Parathyroid adenoma (tissue), 2 donors: ENCODE data around the gene GAB3.

Source experiments
- H2AFZ ChIP-seq: fragments of 300-600 bp; sonication (generic); one replicate; pipeline ENCODE4 v1.7.0; 2017; ENCODE audit warnings: antibody characterized with exemption, mild to moderate bottlenecking
- H3K27ac ChIP-seq: fragments of 300-600 bp; sonication (generic); one replicate; pipeline ENCODE4 v1.7.0; 2017
- H3K27me3 ChIP-seq: fragments of 300-600 bp; sonication (generic); one replicate; pipeline ENCODE4 v1.7.0; 2017; ENCODE audit warnings: low read length; ENCODE audit not compliant: control insufficient read depth, insufficient read depth
- H3K36me3 ChIP-seq: fragments of 300-600 bp; sonication (generic); one replicate; pipeline ENCODE4 v1.7.0; 2017; ENCODE audit warnings: low read length; ENCODE audit not compliant: control insufficient read depth, insufficient read depth
- H3K4me1 ChIP-seq: fragments of 300-600 bp; sonication (generic); one replicate; pipeline ENCODE4 v1.7.0; 2017; ENCODE audit warnings: control low read depth
- H3K4me2 ChIP-seq: fragments of 300-600 bp; sonication (generic); one replicate; pipeline ENCODE4 v1.7.0; 2017; ENCODE audit warnings: low read length
- H3K4me3 ChIP-seq: fragments of 300-600 bp; sonication (generic); one replicate; pipeline ENCODE4 v1.7.0; 2017; ENCODE audit warnings: low read depth, low read length
- H3K79me2 ChIP-seq: fragments of 300-600 bp; sonication (generic); one replicate; pipeline ENCODE4 v1.7.0; 2017; ENCODE audit warnings: control low read depth
- H3K9ac ChIP-seq: fragments of 300-600 bp; sonication (generic); one replicate; pipeline ENCODE4 v1.7.0; 2017; ENCODE audit warnings: mild to moderate bottlenecking
- H3K9me3 ChIP-seq: fragments of 300-600 bp; sonication (generic); one replicate; pipeline ENCODE4 v1.7.0; 2017; ENCODE audit warnings: low read length; ENCODE audit not compliant: control insufficient read depth
- TF ChIP-seq, protein P1 (sequence below): fragments of 300-600 bp; sonication (generic); IDR thresholded peaks from one replicate; pipeline ENCODE4 v1.7.0; 2017; ENCODE audit warnings: antibody characterized with exemption, mild to moderate bottlenecking
- donor health status: primary hyperparathyroidism.

The GAB3 gene

DNA sequence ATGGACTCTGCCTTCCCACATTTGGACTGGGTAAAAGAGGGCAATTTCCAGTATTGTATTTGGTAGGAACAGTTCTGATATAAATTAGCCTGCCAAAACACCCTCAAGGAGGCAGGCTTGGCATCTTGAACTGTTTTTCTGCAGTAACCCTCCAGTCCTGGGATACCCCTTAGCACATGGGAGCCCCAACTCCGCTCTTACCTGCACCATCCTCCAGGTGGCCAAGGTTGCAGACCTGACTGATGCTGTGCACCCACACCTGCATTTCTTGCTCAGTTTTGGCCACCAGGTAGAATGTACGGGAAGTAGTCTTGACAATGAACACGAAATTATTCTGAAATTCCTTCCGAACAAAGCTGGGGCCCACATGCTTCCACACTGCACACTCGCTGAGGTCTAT, 35.1 kb downstream of the GAB3 start:
- Histone ChIP-seq H3K9ac (no peak overlapping the region), H3K36me3 (no peaks in the 10 kb centered on the region), H3K9me3 (no peaks in the 10 kb centered on the region), H3K4me1 (peaks cover 3% of the 10 kb centered on the region), H3K79me2 (no peaks in the 10 kb centered on the region), H2AFZ (no peak overlapping the region), H3K27ac (no peak overlapping the region), H3K27me3 (no peaks in the 10 kb centered on the region), H3K4me3 (no peak overlapping the region), H3K4me2 (no peak overlapping the region)
- TF ChIP-seq, protein P1, sequence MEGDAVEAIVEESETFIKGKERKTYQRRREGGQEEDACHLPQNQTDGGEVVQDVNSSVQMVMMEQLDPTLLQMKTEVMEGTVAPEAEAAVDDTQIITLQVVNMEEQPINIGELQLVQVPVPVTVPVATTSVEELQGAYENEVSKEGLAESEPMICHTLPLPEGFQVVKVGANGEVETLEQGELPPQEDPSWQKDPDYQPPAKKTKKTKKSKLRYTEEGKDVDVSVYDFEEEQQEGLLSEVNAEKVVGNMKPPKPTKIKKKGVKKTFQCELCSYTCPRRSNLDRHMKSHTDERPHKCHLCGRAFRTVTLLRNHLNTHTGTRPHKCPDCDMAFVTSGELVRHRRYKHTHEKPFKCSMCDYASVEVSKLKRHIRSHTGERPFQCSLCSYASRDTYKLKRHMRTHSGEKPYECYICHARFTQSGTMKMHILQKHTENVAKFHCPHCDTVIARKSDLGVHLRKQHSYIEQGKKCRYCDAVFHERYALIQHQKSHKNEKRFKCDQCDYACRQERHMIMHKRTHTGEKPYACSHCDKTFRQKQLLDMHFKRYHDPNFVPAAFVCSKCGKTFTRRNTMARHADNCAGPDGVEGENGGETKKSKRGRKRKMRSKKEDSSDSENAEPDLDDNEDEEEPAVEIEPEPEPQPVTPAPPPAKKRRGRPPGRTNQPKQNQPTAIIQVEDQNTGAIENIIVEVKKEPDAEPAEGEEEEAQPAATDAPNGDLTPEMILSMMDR = no peak

DNA sequence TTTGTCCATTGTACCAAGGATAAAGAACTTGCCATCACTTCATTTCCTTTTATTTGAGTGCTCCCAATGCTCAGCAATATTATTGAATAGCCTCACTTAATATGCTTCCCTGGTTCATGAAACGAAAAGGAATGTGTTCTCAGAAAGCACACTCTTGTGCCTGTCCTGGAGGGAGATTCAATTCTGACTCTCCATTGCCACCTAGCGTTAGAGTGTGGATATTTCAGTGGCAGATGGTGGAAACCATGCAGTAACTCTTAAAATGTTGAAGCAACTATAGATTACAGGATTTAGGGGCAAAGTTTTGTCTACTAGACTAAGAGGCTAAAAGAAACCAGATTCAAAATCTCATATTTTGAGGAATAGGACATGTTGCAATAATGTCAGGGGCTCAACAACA, 36.0 kb downstream of the GAB3 start:
- H3K79me2 ChIP-seq = no peaks in the 10 kb centered on the region

GRCh38 chrX:154712781-154713740, 37.8 kb downstream of the GAB3 start:
- H3K27ac ChIP-seq = no peak overlapping the region
- H3K9me3 ChIP-seq = no peaks in the 10 kb centered on the region
- no peak overlapping the region for H3K4me2 ChIP-seq
- no peaks in the 10 kb centered on the region for H3K4me1 ChIP-seq
- no peaks in the 10 kb centered on the region for H3K79me2 ChIP-seq
- no peak overlapping the region for H2AFZ ChIP-seq
- TF ChIP-seq, protein P1 = no peak
- no peak overlapping the region for H3K9ac ChIP-seq
- H3K36me3 ChIP-seq = no peaks in the 10 kb centered on the region
- H3K4me3 ChIP-seq = no peak overlapping the region
- no peaks in the 10 kb centered on the region for H3K27me3 ChIP-seq

More for the DNA sequence above, 36.0 kb downstream of the GAB3 start:
- Histone ChIP-seq H3K9ac (no peak overlapping the region), H3K27ac (no peak overlapping the region), H3K4me2 (no peak overlapping the region), H3K27me3 (no peaks in the 10 kb centered on the region), H2AFZ (no peak overlapping the region), H3K36me3 (no peaks in the 10 kb centered on the region), H3K4me3 (no peak overlapping the region), H3K9me3 (no peaks in the 10 kb centered on the region), H3K4me1 (peaks cover 3% of the 10 kb centered on the region)
- TF ChIP-seq, protein P1 = peak; percentile 61

GRCh38 chrX:154711264-154711663, 39.6 kb downstream of the GAB3 start:
- Histone ChIP-seq H3K9ac (no peak overlapping the region), H3K9me3 (no peaks in the 10 kb centered on the region), H3K4me1 (no peaks in the 10 kb centered on the region), H3K4me3 (no peak overlapping the region), H3K27me3 (no peaks in the 10 kb centered on the region), H3K4me2 (no peak overlapping the region), H3K79me2 (no peaks in the 10 kb centered on the region), H3K36me3 (no peaks in the 10 kb centered on the region), H3K27ac (no peak overlapping the region), H2AFZ (no peak overlapping the region)
- TF ChIP-seq, protein P1 = no peak
